SK-N-SH (cell line): ENCODE measurements around the gene C4orf36. TPM values are rescaled to one million over a fixed set of nuclear protein-coding genes. Genes with fewer than 3 reads are reported as not detected.

Source experiments
- CTCF ChIA-PET: fragments of 300-600, 350-600 bp; formaldehyde crosslinking; extraction: SDS; loops from one replicate; lab custom pipeline; 2021; lab: Yijun Ruan, JAX
- POLR2A ChIA-PET: fragments of 350-600 bp; sonication (Branson Sonifier 250); formaldehyde crosslinking; extraction: SDS; loops from one replicate; lab custom pipeline; 2020; ENCODE audit warnings: antibody characterized with exemption, inconsistent platforms; lab: Yijun Ruan, JAX
- DNase-seq: peaks from one replicate; pipeline ENCODE4 v3.0.0; 2012
- H2AFZ ChIP-seq: fragments of 200-600 bp; sonication (generic); 2 replicates; pipeline ENCODE4 v1.8.1; 2016; ENCODE audit warnings: antibody characterized with exemption, mild to moderate bottlenecking, low read depth
- H3F3A ChIP-seq: fragments of 200-600 bp; sonication (generic); replicated peaks from 2 replicates; pipeline ENCODE3; 2016; ENCODE audit warnings: antibody characterized with exemption, mild to moderate bottlenecking; ENCODE audit not compliant: insufficient read depth
- H3K27ac ChIP-seq, 2 experiments: fragments of 200-500 bp in 1 of 2; fragments of 200-600 bp in 1 of 2; sonication (Bioruptor generic) in 1 of 2; sonication (generic), shearing (Covaris generic) in 1 of 2; 2 replicates each; pipeline versions ENCODE4 v1.5.1 to v1.6.1; 2014 to 2016; ENCODE audit warnings: low read depth in 2 of 2, inconsistent platforms in 1 of 2, low read length in 1 of 2, mild to moderate bottlenecking in 1 of 2, mixed read lengths in 1 of 2
- H3K27me3 ChIP-seq: fragments of 200-600 bp; sonication (generic), shearing (Covaris generic); 2 replicates; pipeline ENCODE4 v1.6.1; 2016; ENCODE audit warnings: mixed run types; ENCODE audit not compliant: insufficient read depth
- H3K36me3 ChIP-seq, 2 experiments: fragments of 200-500 bp in 1 of 2; fragments of 200-600 bp in 1 of 2; sonication (Bioruptor generic) in 1 of 2; sonication (generic) in 1 of 2; replicated peaks in 1 of 2; 2 replicates each; pipeline versions ENCODE3 to v1.5.1; 2014 to 2016; ENCODE audit warnings: low read length in 1 of 2, mild to moderate bottlenecking in 1 of 2; ENCODE audit not compliant: insufficient read depth in 2 of 2, control insufficient read depth in 1 of 2
- H3K4me1 ChIP-seq, 2 experiments: fragments of 200-500 bp in 1 of 2; fragments of 200-600 bp in 1 of 2; sonication (Bioruptor generic) in 1 of 2; sonication (generic), shearing (Covaris generic) in 1 of 2; 2 replicates each; pipeline versions ENCODE4 v1.5.1 to v1.6.1; 2014 to 2016; ENCODE audit warnings: low read depth in 1 of 2, low read length in 1 of 2, mixed run types in 1 of 2; ENCODE audit not compliant: insufficient read depth in 2 of 2, control insufficient read depth in 1 of 2
- H3K4me2 ChIP-seq: fragments of 200-600 bp; sonication (generic), shearing (Covaris generic); 2 replicates; pipeline ENCODE4 v1.6.1; 2017; ENCODE audit warnings: mixed run types
- H3K4me3 ChIP-seq, 2 experiments: fragments of 200-500 bp in 1 of 2; fragments of 200-600 bp in 1 of 2; sonication (Bioruptor generic) in 1 of 2; sonication (generic), shearing (Covaris generic) in 1 of 2; 2 replicates each; pipeline versions ENCODE4 v1.5.1 to v1.8.1; 2014 to 2016; ENCODE audit warnings: low read depth in 2 of 2, inconsistent platforms in 1 of 2, low read length in 1 of 2, mild to moderate bottlenecking in 1 of 2, mixed read lengths in 1 of 2, moderate library complexity in 1 of 2
- H3K79me2 ChIP-seq: fragments of 200-600 bp; sonication (generic); 2 replicates; pipeline ENCODE4 v1.8.1; 2017; ENCODE audit warnings: mild to moderate bottlenecking; ENCODE audit not compliant: insufficient read depth
- H3K9ac ChIP-seq: fragments of 200-600 bp; sonication (generic); 2 replicates; pipeline ENCODE4 v1.6.1; 2017; ENCODE audit warnings: mixed run types
- H3K9me2 ChIP-seq: fragments of 200-600 bp; sonication (generic); 2 replicates; pipeline ENCODE4 v1.6.1; 2017; ENCODE audit warnings: mixed run types
- H3K9me3 ChIP-seq: fragments of 200-600 bp; sonication (generic); 2 replicates; pipeline ENCODE4 v1.6.1; 2017; ENCODE audit warnings: mixed run types, mild to moderate bottlenecking, moderate library complexity
- H4K20me1 ChIP-seq: fragments of 200-600 bp; sonication (generic); 2 replicates; pipeline ENCODE4 v1.6.1; 2017; ENCODE audit warnings: mild to moderate bottlenecking, mixed run types; ENCODE audit not compliant: insufficient read depth
- ELF1 ChIP-seq: IDR thresholded peaks from 2 replicates; pipeline ENCODE4 v1.4.0; 2012
- EZH2phosphoT487 ChIP-seq: fragments of 200-600 bp; sonication (generic); IDR thresholded peaks from 2 replicates; pipeline ENCODE4 v1.6.1; 2017; ENCODE audit warnings: low read depth, mixed run types, mild to moderate bottlenecking, antibody characterized with exemption, moderate library complexity, borderline replicate concordance
- FOSL2 ChIP-seq: IDR thresholded peaks from 2 replicates; pipeline ENCODE4 v1.4.0; 2012; ENCODE audit warnings: low read depth, mild to moderate bottlenecking, moderate library complexity, borderline replicate concordance
- FOXJ3 ChIP-seq: sonication (generic); formaldehyde crosslinking; IDR thresholded peaks from 2 replicates; pipeline ENCODE4 v1.5.1; 2020; ENCODE audit warnings: mild to moderate bottlenecking, missing genetic modification reagents
- FOXM1 ChIP-seq: IDR thresholded peaks from 2 replicates; pipeline ENCODE4 v1.4.0; 2012; ENCODE audit warnings: low read depth, mild to moderate bottlenecking
- GABPA ChIP-seq: IDR thresholded peaks from 2 replicates; pipeline ENCODE4 v1.4.0; 2012; ENCODE audit warnings: low read depth, mild to moderate bottlenecking
- JUND ChIP-seq: IDR thresholded peaks from 2 replicates; pipeline ENCODE4 v1.4.0; 2012
- RCOR1 ChIP-seq: fragments of 150-350 bp; IDR thresholded peaks from 2 replicates; pipeline ENCODE4 v1.6.1; 2017; ENCODE audit warnings: antibody characterized with exemption, low read length
- RFX5 ChIP-seq: IDR thresholded peaks from 2 replicates; pipeline ENCODE4 v1.6.1; 2012; ENCODE audit warnings: mild to moderate bottlenecking, improper control_type of control experiment, low read length
- SIN3A ChIP-seq: IDR thresholded peaks from 2 replicates; pipeline ENCODE4 v1.6.1; 2012; ENCODE audit warnings: low read depth, mild to moderate bottlenecking, low read length, moderate library complexity, borderline replicate concordance
- TAF1 ChIP-seq: IDR thresholded peaks from 2 replicates; pipeline ENCODE4 v1.6.1; 2012; ENCODE audit warnings: low read depth, mild to moderate bottlenecking, low read length, moderate library complexity, borderline replicate concordance
- TEAD4 ChIP-seq: IDR thresholded peaks from 2 replicates; pipeline ENCODE4 v1.4.0; 2012; ENCODE audit warnings: mild to moderate bottlenecking, borderline replicate concordance; ENCODE audit not compliant: insufficient read depth
- YY1 ChIP-seq: IDR thresholded peaks from 2 replicates; pipeline ENCODE4 v1.4.0; 2012; ENCODE audit warnings: low read depth, mild to moderate bottlenecking
- WGBS: methylation state at CpG from one replicate; pipeline ENCODE4 v1.1.6; 2017; ENCODE audit warnings: low lambda C conversion rate; 5-methylcytosine and 5-hydroxymethylcytosine counted together
- polyA plus RNA-seq, 3 experiments: library from polyadenylated mRNA; depleted of rRNA; stranded (reverse); fragments of >200 nt; gene quantifications; 2 replicates each; pipeline ENCODE4 v1.2.3, GENCODE V29; 2012
- TF ChIP-seq, protein P1 (sequence below): fragments of 200-600 bp; sonication (generic); IDR thresholded peaks from 2 replicates; pipeline ENCODE4 v1.6.1; 2017; ENCODE audit warnings: antibody characterized with exemption, mild to moderate bottlenecking, moderate library complexity
- TF ChIP-seq, protein P2 (sequence below): fragments of 150-350 bp; IDR thresholded peaks from 2 replicates; pipeline ENCODE4 v1.6.1; 2016; ENCODE audit warnings: mild to moderate bottlenecking, low read depth, low read length
- TF ChIP-seq, protein P3 (sequence below): IDR thresholded peaks from 2 replicates; pipeline ENCODE4; 2012
- TF ChIP-seq, protein P4 (sequence below): IDR thresholded peaks from 2 replicates; pipeline ENCODE4 v1.4.0; 2012; ENCODE audit warnings: low read depth
- TF ChIP-seq, protein P5 (sequence below): IDR thresholded peaks from 2 replicates; pipeline ENCODE4 v1.4.0; 2012; ENCODE audit warnings: low read depth, borderline replicate concordance
- TF ChIP-seq, protein P6 (sequence below): IDR thresholded peaks from 2 replicates; pipeline ENCODE4 v1.4.0; 2012; ENCODE audit warnings: low read depth, borderline replicate concordance
- TF ChIP-seq, protein P7 (sequence below): IDR thresholded peaks from 2 replicates; pipeline ENCODE4 v1.6.1; 2012; ENCODE audit warnings: mild to moderate bottlenecking, low read depth, low read length, moderate library complexity

Gene C4orf36
- polyA plus RNA-seq, 1 of the 3 experiments (the other 2 are of a cell fraction) = 0.71 TPM

DNA sequence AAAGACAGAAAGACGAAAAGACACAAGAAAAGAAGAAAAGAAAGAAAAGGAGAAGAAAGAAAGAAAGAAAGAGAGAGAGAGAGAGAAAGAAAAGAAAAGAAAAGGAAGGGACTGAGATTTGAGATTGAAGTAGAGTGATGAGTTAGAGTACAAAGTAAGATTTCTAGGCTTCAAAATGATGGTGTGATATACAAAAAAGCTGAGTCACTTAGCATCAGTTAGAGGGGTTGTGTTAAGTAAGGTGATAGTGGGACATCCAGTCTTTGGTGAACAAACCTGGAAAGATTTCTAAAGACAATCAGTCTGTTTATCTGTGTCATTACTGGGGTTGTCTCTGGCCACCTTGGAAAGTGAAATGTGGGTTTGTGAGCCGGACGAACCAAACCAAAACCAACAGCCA, 56.5 kb downstream of the C4orf36 start:
- Histone ChIP-seq H4K20me1 (no peaks in the 10 kb centered on the region), H3K9ac (no peak overlapping the region), H3K4me2 (no peak overlapping the region), H3K27ac (no peak overlapping the region), H3K27me3 (no peaks in the 10 kb centered on the region), H3K79me2 (no peaks in the 10 kb centered on the region), H3K36me3 (no peaks in the 10 kb centered on the region), H3F3A (no peaks in the 10 kb centered on the region), H2AFZ (no peak overlapping the region), H3K4me1 (no peaks in the 10 kb centered on the region; a peak in 1 of 4 replicates), H3K9me2 (no peaks in the 10 kb centered on the region), H3K9me3 (no peaks in the 10 kb centered on the region), H3K4me3 (no peak overlapping the region)
- DNase-seq = no peak
- ChIA-PET POLR2A (no interaction called here), CTCF (no interaction called here)
- WGBS = 78% methylated on average over 3 of the region's 3 CpGs
- TF ChIP-seq RCOR1 = no peak
- TF ChIP-seq, protein P1, sequence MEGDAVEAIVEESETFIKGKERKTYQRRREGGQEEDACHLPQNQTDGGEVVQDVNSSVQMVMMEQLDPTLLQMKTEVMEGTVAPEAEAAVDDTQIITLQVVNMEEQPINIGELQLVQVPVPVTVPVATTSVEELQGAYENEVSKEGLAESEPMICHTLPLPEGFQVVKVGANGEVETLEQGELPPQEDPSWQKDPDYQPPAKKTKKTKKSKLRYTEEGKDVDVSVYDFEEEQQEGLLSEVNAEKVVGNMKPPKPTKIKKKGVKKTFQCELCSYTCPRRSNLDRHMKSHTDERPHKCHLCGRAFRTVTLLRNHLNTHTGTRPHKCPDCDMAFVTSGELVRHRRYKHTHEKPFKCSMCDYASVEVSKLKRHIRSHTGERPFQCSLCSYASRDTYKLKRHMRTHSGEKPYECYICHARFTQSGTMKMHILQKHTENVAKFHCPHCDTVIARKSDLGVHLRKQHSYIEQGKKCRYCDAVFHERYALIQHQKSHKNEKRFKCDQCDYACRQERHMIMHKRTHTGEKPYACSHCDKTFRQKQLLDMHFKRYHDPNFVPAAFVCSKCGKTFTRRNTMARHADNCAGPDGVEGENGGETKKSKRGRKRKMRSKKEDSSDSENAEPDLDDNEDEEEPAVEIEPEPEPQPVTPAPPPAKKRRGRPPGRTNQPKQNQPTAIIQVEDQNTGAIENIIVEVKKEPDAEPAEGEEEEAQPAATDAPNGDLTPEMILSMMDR = no peak
- no peak for TF ChIP-seq JUND
- TF ChIP-seq TAF1 = no peak
- TF ChIP-seq, protein P2, sequence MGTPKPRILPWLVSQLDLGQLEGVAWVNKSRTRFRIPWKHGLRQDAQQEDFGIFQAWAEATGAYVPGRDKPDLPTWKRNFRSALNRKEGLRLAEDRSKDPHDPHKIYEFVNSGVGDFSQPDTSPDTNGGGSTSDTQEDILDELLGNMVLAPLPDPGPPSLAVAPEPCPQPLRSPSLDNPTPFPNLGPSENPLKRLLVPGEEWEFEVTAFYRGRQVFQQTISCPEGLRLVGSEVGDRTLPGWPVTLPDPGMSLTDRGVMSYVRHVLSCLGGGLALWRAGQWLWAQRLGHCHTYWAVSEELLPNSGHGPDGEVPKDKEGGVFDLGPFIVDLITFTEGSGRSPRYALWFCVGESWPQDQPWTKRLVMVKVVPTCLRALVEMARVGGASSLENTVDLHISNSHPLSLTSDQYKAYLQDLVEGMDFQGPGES = no peak
- TF ChIP-seq, protein P3, sequence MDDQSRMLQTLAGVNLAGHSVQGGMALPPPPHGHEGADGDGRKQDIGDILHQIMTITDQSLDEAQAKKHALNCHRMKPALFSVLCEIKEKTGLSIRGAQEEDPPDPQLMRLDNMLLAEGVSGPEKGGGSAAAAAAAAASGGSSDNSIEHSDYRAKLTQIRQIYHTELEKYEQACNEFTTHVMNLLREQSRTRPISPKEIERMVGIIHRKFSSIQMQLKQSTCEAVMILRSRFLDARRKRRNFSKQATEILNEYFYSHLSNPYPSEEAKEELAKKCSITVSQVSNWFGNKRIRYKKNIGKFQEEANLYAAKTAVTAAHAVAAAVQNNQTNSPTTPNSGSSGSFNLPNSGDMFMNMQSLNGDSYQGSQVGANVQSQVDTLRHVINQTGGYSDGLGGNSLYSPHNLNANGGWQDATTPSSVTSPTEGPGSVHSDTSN = no peak
- no peak for TF ChIP-seq YY1
- no peak for TF ChIP-seq FOXJ3 (CRISPR knock-in tag)
- TF ChIP-seq, protein P4, sequence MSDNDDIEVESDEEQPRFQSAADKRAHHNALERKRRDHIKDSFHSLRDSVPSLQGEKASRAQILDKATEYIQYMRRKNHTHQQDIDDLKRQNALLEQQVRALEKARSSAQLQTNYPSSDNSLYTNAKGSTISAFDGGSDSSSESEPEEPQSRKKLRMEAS = no peak
- TF ChIP-seq ELF1 = no peak
- no peak for TF ChIP-seq GABPA
- TF ChIP-seq, protein P5, sequence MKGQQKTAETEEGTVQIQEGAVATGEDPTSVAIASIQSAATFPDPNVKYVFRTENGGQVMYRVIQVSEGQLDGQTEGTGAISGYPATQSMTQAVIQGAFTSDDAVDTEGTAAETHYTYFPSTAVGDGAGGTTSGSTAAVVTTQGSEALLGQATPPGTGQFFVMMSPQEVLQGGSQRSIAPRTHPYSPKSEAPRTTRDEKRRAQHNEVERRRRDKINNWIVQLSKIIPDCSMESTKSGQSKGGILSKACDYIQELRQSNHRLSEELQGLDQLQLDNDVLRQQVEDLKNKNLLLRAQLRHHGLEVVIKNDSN = no peak
- TF ChIP-seq, protein P6, sequence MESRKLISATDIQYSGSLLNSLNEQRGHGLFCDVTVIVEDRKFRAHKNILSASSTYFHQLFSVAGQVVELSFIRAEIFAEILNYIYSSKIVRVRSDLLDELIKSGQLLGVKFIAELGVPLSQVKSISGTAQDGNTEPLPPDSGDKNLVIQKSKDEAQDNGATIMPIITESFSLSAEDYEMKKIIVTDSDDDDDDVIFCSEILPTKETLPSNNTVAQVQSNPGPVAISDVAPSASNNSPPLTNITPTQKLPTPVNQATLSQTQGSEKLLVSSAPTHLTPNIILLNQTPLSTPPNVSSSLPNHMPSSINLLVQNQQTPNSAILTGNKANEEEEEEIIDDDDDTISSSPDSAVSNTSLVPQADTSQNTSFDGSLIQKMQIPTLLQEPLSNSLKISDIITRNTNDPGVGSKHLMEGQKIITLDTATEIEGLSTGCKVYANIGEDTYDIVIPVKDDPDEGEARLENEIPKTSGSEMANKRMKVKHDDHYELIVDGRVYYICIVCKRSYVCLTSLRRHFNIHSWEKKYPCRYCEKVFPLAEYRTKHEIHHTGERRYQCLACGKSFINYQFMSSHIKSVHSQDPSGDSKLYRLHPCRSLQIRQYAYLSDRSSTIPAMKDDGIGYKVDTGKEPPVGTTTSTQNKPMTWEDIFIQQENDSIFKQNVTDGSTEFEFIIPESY = no peak
- TF ChIP-seq, protein P7, sequence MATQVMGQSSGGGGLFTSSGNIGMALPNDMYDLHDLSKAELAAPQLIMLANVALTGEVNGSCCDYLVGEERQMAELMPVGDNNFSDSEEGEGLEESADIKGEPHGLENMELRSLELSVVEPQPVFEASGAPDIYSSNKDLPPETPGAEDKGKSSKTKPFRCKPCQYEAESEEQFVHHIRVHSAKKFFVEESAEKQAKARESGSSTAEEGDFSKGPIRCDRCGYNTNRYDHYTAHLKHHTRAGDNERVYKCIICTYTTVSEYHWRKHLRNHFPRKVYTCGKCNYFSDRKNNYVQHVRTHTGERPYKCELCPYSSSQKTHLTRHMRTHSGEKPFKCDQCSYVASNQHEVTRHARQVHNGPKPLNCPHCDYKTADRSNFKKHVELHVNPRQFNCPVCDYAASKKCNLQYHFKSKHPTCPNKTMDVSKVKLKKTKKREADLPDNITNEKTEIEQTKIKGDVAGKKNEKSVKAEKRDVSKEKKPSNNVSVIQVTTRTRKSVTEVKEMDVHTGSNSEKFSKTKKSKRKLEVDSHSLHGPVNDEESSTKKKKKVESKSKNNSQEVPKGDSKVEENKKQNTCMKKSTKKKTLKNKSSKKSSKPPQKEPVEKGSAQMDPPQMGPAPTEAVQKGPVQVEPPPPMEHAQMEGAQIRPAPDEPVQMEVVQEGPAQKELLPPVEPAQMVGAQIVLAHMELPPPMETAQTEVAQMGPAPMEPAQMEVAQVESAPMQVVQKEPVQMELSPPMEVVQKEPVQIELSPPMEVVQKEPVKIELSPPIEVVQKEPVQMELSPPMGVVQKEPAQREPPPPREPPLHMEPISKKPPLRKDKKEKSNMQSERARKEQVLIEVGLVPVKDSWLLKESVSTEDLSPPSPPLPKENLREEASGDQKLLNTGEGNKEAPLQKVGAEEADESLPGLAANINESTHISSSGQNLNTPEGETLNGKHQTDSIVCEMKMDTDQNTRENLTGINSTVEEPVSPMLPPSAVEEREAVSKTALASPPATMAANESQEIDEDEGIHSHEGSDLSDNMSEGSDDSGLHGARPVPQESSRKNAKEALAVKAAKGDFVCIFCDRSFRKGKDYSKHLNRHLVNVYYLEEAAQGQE = no peak
- TF ChIP-seq SIN3A = no peak
- no peak for TF ChIP-seq TEAD4
- TF ChIP-seq FOXM1 = no peak
- TF ChIP-seq FOSL2 = no peak
- no peak for TF ChIP-seq EZH2phosphoT487
- TF ChIP-seq RFX5 = no peak
